ENCODE results near the gene NAA50. TPM values are rescaled to one million over a fixed set of nuclear protein-coding genes. Genes with fewer than 3 reads are reported as not detected.
A peak's percentile ranks its signal among the peaks of the same experiment; 100 is the strongest.

NAA50 gene
- total RNA-seq, 1 donor from 2014 or later: 75.0 TPM

GRCh38 chr3:113747283-113748046, 1.4 kb upstream of the NAA50 start:
- Histone ChIP-seq H3K9me3 (replicated peaks) (no peaks in the 10 kb centered on the region), H3K27ac (replicated peaks) (peak overlapping the region; percentile 100), H3K4me1 (peaks cover 76% of the 10 kb centered on the region), H3K36me3 (no peaks in the 10 kb centered on the region), H3K27me3 (ENCODE audit: low read depth) (no peaks in the 10 kb centered on the region), H3K4me3 (peak overlapping the region; percentile 93)
- TF ChIP-seq CTCF (IDR thresholded peaks at IDR 0.05; ENCODE audit: borderline replicate concordance): no peak
- no peak for DNase-seq
- intact Hi-C loops (cut with micrococcal nuclease): no loop called here

- peak; percentile 89 for DNase-seq
- intact Hi-C loops (cut with micrococcal nuclease): no loop called here
- Histone ChIP-seq H3K4me1 (peaks cover 81% of the 10 kb centered on the region), H3K4me3 (peak within 1 kb of the TSS; percentile 93), H3K27me3 (ENCODE audit: low read depth) (no peaks in the 10 kb centered on the region), H3K27ac (replicated peaks) (peak within 1 kb of the TSS; percentile 100), H3K9me3 (replicated peaks) (no peaks in the 10 kb centered on the region), H3K36me3 (no peaks in the 10 kb centered on the region)
- no peak for TF ChIP-seq CTCF (IDR thresholded peaks at IDR 0.05; ENCODE audit: borderline replicate concordance)
Observed at GRCh38 chr3:113746548-113747282, 666 bp upstream of the NAA50 start, which contains the start of gene ATP6V1A. TSS of gene ATP6V1A (plus strand) at chr3:113747035. CDS start at chr3:113778754, 31,719 bp downstream.

- peak; percentile 67 for TF ChIP-seq CTCF (IDR thresholded peaks at IDR 0.05; ENCODE audit: borderline replicate concordance)
- H3K36me3 ChIP-seq: no peaks in the 10 kb centered on the region
- peak overlapping the region; percentile 93 for H3K4me3 ChIP-seq
- no peaks in the 10 kb centered on the region for H3K27me3 ChIP-seq (ENCODE audit: low read depth)
- intact Hi-C loops (cut with micrococcal nuclease): no loop called here
- H3K27ac ChIP-seq (replicated peaks): peak overlapping the region; percentile 100
- H3K9me3 ChIP-seq (replicated peaks): no peaks in the 10 kb centered on the region
- peaks cover 85% of the 10 kb centered on the region for H3K4me1 ChIP-seq
- DNase-seq: peak; percentile 36
Observed at GRCh38 chr3:113744941-113745755, 901 bp downstream of the NAA50 start.

GRCh38 chr3:113743006-113743630, 2.9 kb downstream of the NAA50 start:
- H3K27ac ChIP-seq (replicated peaks): no peak overlapping the region
- no peak for TF ChIP-seq CTCF (IDR thresholded peaks at IDR 0.05; ENCODE audit: borderline replicate concordance)
- intact Hi-C loops (cut with micrococcal nuclease): no loop called here

GRCh38 chr3:113741620-113742019, 4.4 kb downstream of the NAA50 start:
- Histone ChIP-seq H3K27me3 (ENCODE audit: low read depth) (no peaks in the 10 kb centered on the region), H3K4me3 (no peak overlapping the region), H3K27ac (replicated peaks) (no peak overlapping the region), H3K36me3 (no peaks in the 10 kb centered on the region), H3K4me1 (peaks cover 88% of the 10 kb centered on the region), H3K9me3 (replicated peaks) (no peaks in the 10 kb centered on the region)
- DNase-seq: no peak
- intact Hi-C loops (cut with micrococcal nuclease): no loop called here
- TF ChIP-seq CTCF (IDR thresholded peaks at IDR 0.05; ENCODE audit: borderline replicate concordance): no peak

More at GRCh38 chr3:113743006-113743630, 2.9 kb downstream of the NAA50 start:
- H3K4me3 ChIP-seq: no peak overlapping the region
- H3K4me1 ChIP-seq: peaks cover 85% of the 10 kb centered on the region
- DNase-seq: no peak
- H3K9me3 ChIP-seq (replicated peaks): no peaks in the 10 kb centered on the region
- no peaks in the 10 kb centered on the region for H3K36me3 ChIP-seq
- no peaks in the 10 kb centered on the region for H3K27me3 ChIP-seq (ENCODE audit: low read depth)

Measured in left ventricle myocardium inferior (tissue), 1 donor.